Right ventricle myocardium inferior (tissue), 1 donor: ENCODE data around the gene CCDC68. TPM values are rescaled to one million over a fixed set of nuclear protein-coding genes. Genes with fewer than 3 reads are reported as not detected.
"Not testable (repeated sequence)": the region's sequence is repeated elsewhere in the genome, so short reads cannot be mapped to it uniquely, and the experiment has no call there.

Experiments
- ATAC-seq: fragments of 200-7000 bp; cut with Tn5 transposase; one replicate; pipeline ENCODE4 v1.9.1; 2020; ENCODE audit warnings: mild to moderate bottlenecking, moderate library complexity
- DNase-seq: peaks from one replicate; pipeline ENCODE4 v3.0.0; 2021; ENCODE audit errors: missing footprints
- intact Hi-C: fragments of 100-400 bp; cut with DNase I; formaldehyde crosslinking; loops from one replicate; pipeline ENCODE4 v1.11.0; 2022
- total RNA-seq: library from RNA; stranded (reverse); fragmentation: NEBNext Ultra II Directional; extraction: Animal tissue kit (Norgen Biotek cat#: 25700); gene quantifications from one replicate; pipeline ENCODE4 v1.2.1, GENCODE V29; 2021
- donor health status: DM: no; HTN: yes; CAD: no; lungs with severe emphysema.

Gene CCDC68
- total RNA-seq, 1 donor from 2014 or later: 3.9 TPM

DNA sequence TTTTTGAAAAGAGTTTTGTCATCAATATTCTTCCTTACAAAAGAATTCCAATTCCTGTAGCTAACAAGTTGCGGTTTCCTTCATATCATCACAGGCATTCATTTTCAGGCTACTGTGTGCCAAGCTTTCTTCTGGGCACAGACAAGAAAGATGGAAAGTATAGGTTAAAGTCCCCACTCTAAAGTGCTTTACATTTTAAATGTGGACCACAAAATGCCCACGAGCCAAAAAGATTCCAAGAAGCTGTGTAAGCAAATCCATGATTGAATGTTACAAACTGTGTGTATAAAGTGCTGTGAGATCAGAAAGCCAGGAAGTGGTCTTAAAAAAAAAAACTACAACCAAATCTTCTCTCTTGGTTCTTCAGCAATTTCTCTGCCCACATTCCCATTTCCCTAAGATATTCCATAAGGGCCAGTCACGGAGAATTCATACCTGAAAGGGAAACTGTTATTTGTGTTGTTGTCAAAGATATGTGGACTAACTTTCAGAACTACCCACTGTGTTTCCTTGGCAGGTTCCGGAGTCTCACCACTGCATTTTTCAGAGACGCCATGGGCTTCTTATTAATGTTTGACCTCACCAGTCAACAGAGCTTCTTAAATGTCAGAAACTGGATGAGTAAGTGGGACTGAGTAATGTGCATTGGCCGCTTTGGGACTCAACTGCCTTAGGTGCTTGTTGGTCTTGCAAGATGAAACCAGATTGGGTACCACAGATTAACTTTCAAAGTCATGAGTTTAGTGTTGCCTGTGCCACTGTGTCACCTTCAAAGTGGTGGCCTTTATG lies 75.3 kb downstream of the CCDC68 start:
- intact Hi-C loops: no loop called here
- DNase-seq: no peak
- no peak for ATAC-seq

DNA sequence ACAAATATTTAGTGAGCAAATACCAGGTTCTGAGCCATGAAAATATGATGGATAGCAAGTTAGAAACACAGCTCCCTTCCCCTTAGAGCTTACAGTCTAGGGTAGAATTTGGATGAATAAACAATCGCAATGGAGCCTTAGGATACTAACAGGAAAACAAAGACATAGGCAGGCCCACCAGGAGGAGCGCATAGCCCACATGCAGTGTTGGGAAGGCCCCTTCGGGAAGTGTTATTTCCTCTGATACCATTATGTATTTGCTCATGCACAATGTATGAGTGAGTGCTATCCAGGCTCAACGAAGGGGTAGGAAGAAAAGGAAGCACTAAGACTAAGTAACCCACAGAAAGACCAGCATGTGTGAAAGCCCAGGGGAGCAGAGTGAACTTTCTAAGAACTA lies 76.9 kb downstream of the CCDC68 start:
- no peak for DNase-seq
- intact Hi-C loops: no loop called here
- ATAC-seq: no peak

DNA sequence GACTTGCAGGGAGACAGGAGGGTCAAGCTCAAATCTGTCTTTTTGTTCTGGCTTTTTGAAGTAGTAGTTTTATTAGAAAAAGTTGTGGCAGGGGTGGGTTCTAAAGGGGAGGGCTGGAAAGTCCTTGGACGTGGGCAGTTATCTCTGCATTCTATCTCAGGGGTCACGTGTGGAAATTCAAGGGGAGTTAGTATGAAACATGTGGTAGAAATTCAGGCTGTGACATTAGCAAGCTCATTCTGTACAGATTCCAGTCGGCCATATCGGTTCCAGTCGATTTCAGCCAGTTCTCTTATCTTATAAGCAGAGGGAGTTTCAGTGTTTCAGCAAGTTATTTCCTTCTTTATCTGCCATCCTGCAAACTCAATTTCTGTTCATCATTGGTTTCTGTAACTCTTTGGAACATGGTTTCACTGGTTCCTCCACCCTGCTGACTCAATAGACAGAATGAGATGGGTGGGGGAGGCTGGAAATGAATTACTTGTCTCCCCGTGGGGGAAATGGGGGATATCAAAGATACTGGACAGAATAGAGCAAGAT lies 78.0 kb downstream of the CCDC68 start:
- ATAC-seq (no peak), DNase-seq (no peak)
- intact Hi-C loops: no loop called here

- intact Hi-C loops: no loop called here
- DNase-seq (no peak), ATAC-seq (no peak)
Measured at GRCh38 chr18:54880395-54881105, 78.7 kb downstream of the CCDC68 start.

DNA sequence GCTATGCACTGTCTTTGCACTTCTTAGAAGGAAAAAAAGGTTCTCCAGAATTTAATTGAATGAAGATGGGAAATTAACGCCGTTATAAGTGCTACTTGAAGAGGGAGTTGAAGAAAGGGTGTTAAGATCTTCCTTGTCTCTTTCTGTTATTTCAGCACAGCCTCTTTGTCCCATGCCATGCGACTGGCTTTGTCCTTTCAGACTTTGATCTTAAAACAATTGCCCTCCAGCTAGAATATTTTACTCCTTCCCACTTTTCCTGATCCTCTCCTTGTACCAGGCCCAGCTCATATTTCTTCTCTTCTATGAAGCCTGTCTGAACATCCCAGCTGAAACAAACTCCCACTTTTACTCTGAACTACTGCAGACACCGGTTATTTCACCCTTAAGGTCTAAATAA lies 79.6 kb downstream of the CCDC68 start:
- DNase-seq (no peak), ATAC-seq (no peak)
- intact Hi-C loops: no loop called here

DNA sequence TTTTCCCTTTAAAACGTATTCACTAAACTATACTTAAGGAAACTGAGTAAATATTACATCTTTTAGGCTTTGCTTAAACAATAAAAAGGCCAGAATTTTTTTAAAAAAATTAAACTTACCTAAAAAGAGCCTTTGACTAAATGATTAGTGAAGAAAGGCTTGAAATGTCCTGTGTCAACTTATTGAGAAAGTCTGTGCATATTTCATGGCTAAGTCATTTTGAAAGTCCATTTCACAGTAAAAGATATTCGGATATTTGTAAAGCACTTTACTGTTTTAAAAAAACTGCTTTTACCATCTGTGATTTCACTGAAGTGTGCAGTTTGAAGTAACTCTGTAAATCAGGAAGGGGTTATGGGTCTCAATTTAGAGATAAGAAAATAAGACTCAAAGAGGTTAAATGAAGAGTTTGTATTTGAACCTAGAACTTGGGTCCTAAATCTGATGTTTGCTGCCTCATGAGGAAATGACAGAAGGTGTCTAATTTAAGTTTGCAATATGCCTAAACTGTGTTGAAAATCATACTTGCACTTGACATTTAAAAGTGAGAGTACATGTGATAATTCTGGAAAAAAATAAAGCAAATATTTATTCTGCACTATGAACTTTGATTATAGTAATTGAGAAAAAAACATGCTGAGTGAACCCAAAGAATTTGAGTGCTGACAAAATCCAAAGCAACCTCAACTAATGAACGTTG lies 80.5 kb downstream of the CCDC68 start:
- ATAC-seq (no peak), DNase-seq (no peak)
- intact Hi-C loops: no loop called here

GRCh38 chr18:54878159-54878622 lies 81.1 kb downstream of the CCDC68 start:
- intact Hi-C loops: no loop called here
- ATAC-seq (no peak), DNase-seq (no peak)

DNA sequence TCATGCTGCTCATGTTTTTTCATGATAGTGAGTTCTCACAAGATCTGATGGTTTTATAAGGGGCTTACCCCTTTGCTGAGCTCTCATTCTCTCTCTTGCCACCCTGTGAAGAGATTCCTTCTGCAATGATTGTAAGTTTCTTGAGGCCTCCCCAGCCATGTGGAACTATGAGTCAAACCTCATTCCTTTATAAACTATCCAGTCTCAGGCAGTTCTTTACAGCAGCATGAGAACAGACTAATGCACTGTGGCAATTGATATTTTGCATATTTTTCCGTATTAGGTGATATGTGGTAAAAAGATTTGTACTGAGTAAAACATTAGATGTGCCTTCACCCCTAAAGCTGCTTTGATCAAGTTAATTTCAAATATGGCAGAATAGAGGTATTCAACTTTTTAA lies 82.2 kb downstream of the CCDC68 start:
- no peak for ATAC-seq
- intact Hi-C loops: no loop called here
- no peak for DNase-seq

GRCh38 chr18:54875063-54875462 lies 84.2 kb downstream of the CCDC68 start:
- DNase-seq: no peak
- intact Hi-C loops: no loop called here
- no peak for ATAC-seq

GRCh38 chr18:54873884-54874255 lies 85.4 kb downstream of the CCDC68 start:
- DNase-seq (no peak), ATAC-seq (no peak)
- intact Hi-C loops: no loop called here

- ATAC-seq (no peak), DNase-seq (no peak)
- intact Hi-C loops: no loop called here
Measured at GRCh38 chr18:54872681-54873080, 86.6 kb downstream of the CCDC68 start.

DNA sequence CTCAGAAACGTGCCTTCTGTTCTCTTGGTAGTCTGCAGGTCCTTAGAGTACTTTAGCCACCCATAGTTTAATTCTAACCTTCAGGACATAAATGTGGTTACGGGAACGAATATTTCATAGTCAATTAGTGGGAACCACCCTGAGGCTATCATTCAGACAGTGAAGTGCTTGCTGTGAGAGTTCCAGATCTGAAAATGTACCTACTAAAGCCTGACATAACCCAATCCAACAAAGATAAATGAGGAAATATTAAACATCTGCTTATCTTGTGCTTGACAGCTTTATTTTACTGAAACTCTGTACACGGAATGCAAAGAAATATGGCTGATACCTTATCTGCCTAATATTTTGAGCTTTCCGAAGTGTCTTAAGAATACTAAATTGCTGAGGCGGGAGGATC lies 88.0 kb downstream of the CCDC68 start:
- intact Hi-C loops: no loop called here
- ATAC-seq (no peak), DNase-seq (no peak)

- intact Hi-C loops: no loop called here
- DNase-seq: no peak
Measured at GRCh38 chr18:54867131-54867530, 92.1 kb downstream of the CCDC68 start.

GRCh38 chr18:54860941-54861340 lies 98.3 kb downstream of the CCDC68 start:
- intact Hi-C loops: no loop called here
- DNase-seq (no peak), ATAC-seq (no peak)

More at GRCh38 chr18:54867131-54867530, 92.1 kb downstream of the CCDC68 start:
- ATAC-seq: no peak

- DNase-seq (no peak), ATAC-seq (no peak)
- intact Hi-C loops: no loop called here
Measured at GRCh38 chr18:54859667-54860421, 99.4 kb downstream of the CCDC68 start.

GRCh38 chr18:54857499-54857898 lies 101.8 kb downstream of the CCDC68 start:
- intact Hi-C loops: no loop called here
- DNase-seq (no peak), ATAC-seq (no peak)

GRCh38 chr18:54856105-54856646 lies 103.1 kb downstream of the CCDC68 start:
- intact Hi-C loops: no loop called here
- ATAC-seq: no peak
- DNase-seq: no peak

- ATAC-seq, intact Hi-C loops, DNase-seq: not testable (repeated sequence)
Measured at GRCh38 chr18:54855050-54855449, 104.2 kb downstream of the CCDC68 start.
